Right renal pelvis (tissue), 4 donors: Measurements from ENCODE around the gene KCNA2. TPM values are rescaled to one million over a fixed set of nuclear protein-coding genes. Genes with fewer than 3 reads are reported as not detected.

Experiments used
- polyA plus RNA-seq, 4 donors: library from polyadenylated mRNA; unstranded; fragments of 120-200 nt; gene quantifications; one replicate each; pipeline ENCODE4 v1.2.1, GENCODE V29; 2013; ENCODE audit not compliant: insufficient read length in 4 of 4

KCNA2 gene
- polyA plus RNA-seq, 4 donors, result 0.44 to 0.82 (median 0.51) TPM

Other genes with a start within 250 kb of the KCNA2 start
- gene SLC16A4, start 215.3 kb downstream of the KCNA2 start, polyA plus RNA-seq, result 100 to 1,000 TPM in 1 of 4 donors, 10 to 100 TPM in 3; 81.0 to 119 (median 82.7) TPM
- gene LAMTOR5, start 198.7 kb downstream of the KCNA2 start, polyA plus RNA-seq, result 100 to 1,000 TPM; 277 to 315 (median 298) TPM
- gene PROK1, start 155.2 kb downstream of the KCNA2 start, polyA plus RNA-seq, result under 1 TPM; 0.19 to 0.70 (median 0.31) TPM
- not detected for gene KCNA10, start 87.2 kb downstream of the KCNA2 start, polyA plus RNA-seq
- gene KCNA3, start 68.6 kb upstream of the KCNA2 start, polyA plus RNA-seq, result under 1 TPM in 3 of 4 donors, not detected in 1; 0.08 to 0.24 (median 0.22) TPM